ENCODE measurements around the gene CELF2. TPM values are rescaled to one million over a fixed set of nuclear protein-coding genes. Genes with fewer than 3 reads are reported as not detected.

CELF2 gene
- polyA plus RNA-seq, 1 donor from 2014 or later = 55.5 TPM

DNA sequence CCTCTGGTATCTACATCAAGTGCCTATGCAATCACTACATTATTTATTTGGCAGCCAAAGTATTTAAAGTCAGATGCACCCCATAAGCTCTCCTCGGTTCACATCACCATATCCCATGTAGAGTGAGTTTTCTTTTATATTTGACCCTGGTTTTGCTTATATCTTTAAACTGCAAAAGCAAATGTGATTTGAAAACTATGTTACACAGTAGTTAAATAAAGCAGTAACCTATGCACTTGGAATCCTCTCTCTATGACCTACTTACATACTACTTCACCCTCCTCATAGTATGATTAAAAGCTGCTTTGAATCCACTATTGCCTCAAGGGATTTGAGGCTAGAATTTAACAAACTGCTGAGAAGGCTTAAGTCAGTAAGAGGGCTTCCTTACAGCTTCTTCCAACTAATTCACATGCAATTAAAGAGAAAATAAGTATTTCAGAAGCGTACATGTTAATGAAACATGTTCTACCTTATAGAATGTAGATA lies 2.2 kb upstream of the CELF2 start:
- Histone ChIP-seq H3K27ac (ENCODE audit: low read length) (no peak overlapping the region), H3K4me2 (ENCODE audit: low read length) (no peak overlapping the region), H3K9me3 (ENCODE audit: low read length) (no peaks in the 10 kb centered on the region), H3K79me2 (replicated peaks; ENCODE audit: insufficient read depth, low read length) (peaks cover 18% of the 10 kb centered on the region), H3F3A (ENCODE audit: insufficient read depth, low read length, poor library complexity, severe bottlenecking) (no peaks in the 10 kb centered on the region), H3K4me3 (ENCODE audit: low read length) (no peak overlapping the region), H3K9me2 (ENCODE audit: insufficient read depth, low read length) (no peaks in the 10 kb centered on the region), H3K9ac (ENCODE audit: low read length) (no peak overlapping the region), H3K27me3 (ENCODE audit: insufficient read depth, low read depth, low read length) (no peaks in the 10 kb centered on the region), H3K36me3 (ENCODE audit: insufficient read depth, low read length) (no peaks in the 10 kb centered on the region), H4K20me1 (ENCODE audit: insufficient read depth) (no peaks in the 10 kb centered on the region), H2AFZ (ENCODE audit: low read depth, low read length) (no peak overlapping the region)
- TF ChIP-seq, protein P1, sequence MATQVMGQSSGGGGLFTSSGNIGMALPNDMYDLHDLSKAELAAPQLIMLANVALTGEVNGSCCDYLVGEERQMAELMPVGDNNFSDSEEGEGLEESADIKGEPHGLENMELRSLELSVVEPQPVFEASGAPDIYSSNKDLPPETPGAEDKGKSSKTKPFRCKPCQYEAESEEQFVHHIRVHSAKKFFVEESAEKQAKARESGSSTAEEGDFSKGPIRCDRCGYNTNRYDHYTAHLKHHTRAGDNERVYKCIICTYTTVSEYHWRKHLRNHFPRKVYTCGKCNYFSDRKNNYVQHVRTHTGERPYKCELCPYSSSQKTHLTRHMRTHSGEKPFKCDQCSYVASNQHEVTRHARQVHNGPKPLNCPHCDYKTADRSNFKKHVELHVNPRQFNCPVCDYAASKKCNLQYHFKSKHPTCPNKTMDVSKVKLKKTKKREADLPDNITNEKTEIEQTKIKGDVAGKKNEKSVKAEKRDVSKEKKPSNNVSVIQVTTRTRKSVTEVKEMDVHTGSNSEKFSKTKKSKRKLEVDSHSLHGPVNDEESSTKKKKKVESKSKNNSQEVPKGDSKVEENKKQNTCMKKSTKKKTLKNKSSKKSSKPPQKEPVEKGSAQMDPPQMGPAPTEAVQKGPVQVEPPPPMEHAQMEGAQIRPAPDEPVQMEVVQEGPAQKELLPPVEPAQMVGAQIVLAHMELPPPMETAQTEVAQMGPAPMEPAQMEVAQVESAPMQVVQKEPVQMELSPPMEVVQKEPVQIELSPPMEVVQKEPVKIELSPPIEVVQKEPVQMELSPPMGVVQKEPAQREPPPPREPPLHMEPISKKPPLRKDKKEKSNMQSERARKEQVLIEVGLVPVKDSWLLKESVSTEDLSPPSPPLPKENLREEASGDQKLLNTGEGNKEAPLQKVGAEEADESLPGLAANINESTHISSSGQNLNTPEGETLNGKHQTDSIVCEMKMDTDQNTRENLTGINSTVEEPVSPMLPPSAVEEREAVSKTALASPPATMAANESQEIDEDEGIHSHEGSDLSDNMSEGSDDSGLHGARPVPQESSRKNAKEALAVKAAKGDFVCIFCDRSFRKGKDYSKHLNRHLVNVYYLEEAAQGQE (IDR thresholded peaks at IDR 0.05; ENCODE audit: borderline replicate concordance) = no peak
- TF ChIP-seq POLR2AphosphoS5 (IDR thresholded peaks at IDR 0.05) = no peak
- no peak for TF ChIP-seq RAD21 (conservative IDR thresholded peaks at IDR 0.05)
- TF ChIP-seq SMC3 (conservative IDR thresholded peaks at IDR 0.05; ENCODE audit: poor library complexity) = no peak
- TF ChIP-seq TAF1 (IDR thresholded peaks at IDR 0.05; ENCODE audit: low read depth) = no peak
- TF ChIP-seq, protein P2, sequence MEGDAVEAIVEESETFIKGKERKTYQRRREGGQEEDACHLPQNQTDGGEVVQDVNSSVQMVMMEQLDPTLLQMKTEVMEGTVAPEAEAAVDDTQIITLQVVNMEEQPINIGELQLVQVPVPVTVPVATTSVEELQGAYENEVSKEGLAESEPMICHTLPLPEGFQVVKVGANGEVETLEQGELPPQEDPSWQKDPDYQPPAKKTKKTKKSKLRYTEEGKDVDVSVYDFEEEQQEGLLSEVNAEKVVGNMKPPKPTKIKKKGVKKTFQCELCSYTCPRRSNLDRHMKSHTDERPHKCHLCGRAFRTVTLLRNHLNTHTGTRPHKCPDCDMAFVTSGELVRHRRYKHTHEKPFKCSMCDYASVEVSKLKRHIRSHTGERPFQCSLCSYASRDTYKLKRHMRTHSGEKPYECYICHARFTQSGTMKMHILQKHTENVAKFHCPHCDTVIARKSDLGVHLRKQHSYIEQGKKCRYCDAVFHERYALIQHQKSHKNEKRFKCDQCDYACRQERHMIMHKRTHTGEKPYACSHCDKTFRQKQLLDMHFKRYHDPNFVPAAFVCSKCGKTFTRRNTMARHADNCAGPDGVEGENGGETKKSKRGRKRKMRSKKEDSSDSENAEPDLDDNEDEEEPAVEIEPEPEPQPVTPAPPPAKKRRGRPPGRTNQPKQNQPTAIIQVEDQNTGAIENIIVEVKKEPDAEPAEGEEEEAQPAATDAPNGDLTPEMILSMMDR (IDR thresholded peaks at IDR 0.05; ENCODE audit: poor library complexity, severe bottlenecking) = no peak
- TF ChIP-seq EP300 (conservative IDR thresholded peaks at IDR 0.05; ENCODE audit: poor library complexity, severe bottlenecking) = no peak
- TF ChIP-seq EZH2 (IDR thresholded peaks at IDR 0.05; ENCODE audit: borderline replicate concordance, insufficient read depth, low read length, poor library complexity, severe bottlenecking) = no peak
- TF ChIP-seq MXI1 (conservative IDR thresholded peaks at IDR 0.05; ENCODE audit: poor library complexity, severe bottlenecking) = no peak

DNA sequence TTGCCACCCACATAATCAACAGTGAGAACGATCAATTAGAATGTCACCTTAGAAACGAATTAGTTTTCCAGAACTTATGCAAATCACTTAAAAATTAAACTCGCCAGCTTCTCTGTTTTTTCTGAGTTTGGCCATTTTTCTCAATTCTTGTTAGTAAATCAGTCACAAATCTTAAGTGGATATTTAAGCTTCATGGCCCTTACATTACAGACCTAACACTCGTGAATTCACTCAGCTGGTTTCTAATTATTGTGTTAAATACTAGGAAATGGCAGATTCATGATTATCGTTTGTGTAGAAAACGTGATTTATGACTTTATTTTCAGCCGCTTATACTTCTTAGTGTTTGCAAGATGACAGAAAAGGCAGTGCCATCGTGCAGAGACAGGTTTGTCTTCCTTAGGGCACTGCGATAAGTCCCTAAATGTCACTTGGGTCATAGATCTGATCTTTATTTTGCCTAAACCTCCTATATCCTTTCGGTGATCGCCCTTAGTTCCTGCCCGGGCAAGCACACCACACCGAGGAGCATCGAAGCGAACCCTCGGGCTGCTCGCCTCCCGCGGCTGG lies 587 bp upstream of the CELF2 start:
- H3K9ac ChIP-seq (ENCODE audit: low read length) = peak overlapping the region; percentile 64
- H2AFZ ChIP-seq (ENCODE audit: low read depth, low read length) = no peak overlapping the region
- H4K20me1 ChIP-seq (ENCODE audit: insufficient read depth) = no peaks in the 10 kb centered on the region
- H3K4me3 ChIP-seq (ENCODE audit: low read length) = peak overlapping the region; percentile 67
- peaks cover 34% of the 10 kb centered on the region for H3K79me2 ChIP-seq (replicated peaks; ENCODE audit: insufficient read depth, low read length)
- no peaks in the 10 kb centered on the region for H3K9me2 ChIP-seq (ENCODE audit: insufficient read depth, low read length)
- TF ChIP-seq RAD21 (conservative IDR thresholded peaks at IDR 0.05) = peak; percentile 15
- TF ChIP-seq TAF1 (IDR thresholded peaks at IDR 0.05; ENCODE audit: low read depth) = no peak
- no peak overlapping the region for H3K27ac ChIP-seq (ENCODE audit: low read length)
- H3K4me2 ChIP-seq (ENCODE audit: low read length) = no peak overlapping the region
- H3K9me3 ChIP-seq (ENCODE audit: low read length) = no peaks in the 10 kb centered on the region
- H3K27me3 ChIP-seq (ENCODE audit: insufficient read depth, low read depth, low read length) = no peaks in the 10 kb centered on the region
- no peaks in the 10 kb centered on the region for H3K36me3 ChIP-seq (ENCODE audit: insufficient read depth, low read length)
- no peaks in the 10 kb centered on the region for H3F3A ChIP-seq (ENCODE audit: insufficient read depth, low read length, poor library complexity, severe bottlenecking)
